Activated B cell treated with CpG ODN at 0.5 μM for 24 hours (primary cell): Measurements from ENCODE around the gene DCC. TPM values are rescaled to one million over a fixed set of nuclear protein-coding genes. Genes with fewer than 3 reads are reported as not detected.

ENCODE experiments used
- ATAC-seq: fragments of 200-7000 bp; cut with Tn5 transposase; one replicate; pipeline ENCODE4 v1.10.0; 2021; ENCODE audit warnings: low read depth, mild to moderate bottlenecking, moderate library complexity
- CTCF ChIA-PET: fragments of 350-600 bp; sonication (Branson Sonifier 250); formaldehyde crosslinking; loops from one replicate; lab custom pipeline; 2021; ENCODE audit warnings: antibody characterized with exemption; lab: Charles Lee
- POLR2A ChIA-PET: fragments of 350-600 bp; sonication (Branson Sonifier 250); formaldehyde crosslinking; loops from one replicate; lab custom pipeline; 2021; ENCODE audit warnings: antibody characterized with exemption; lab: Charles Lee
- DNase-seq: peaks from one replicate; pipeline ENCODE4 v3.0.0; 2022
- H3K27ac Mint-ChIP-seq: one replicate; pipeline ENCODE4 v1.8.0; 2020; ENCODE audit warnings: mixed read lengths
- H3K27me3 Mint-ChIP-seq: one replicate; pipeline ENCODE4 v1.8.0; 2021; ENCODE audit warnings: mixed read lengths
- H3K36me3 Mint-ChIP-seq: one replicate; pipeline ENCODE4 v1.8.0; 2021; ENCODE audit warnings: low read depth, mixed read lengths
- H3K4me1 Mint-ChIP-seq: one replicate; pipeline ENCODE4 v1.8.0; 2021; ENCODE audit warnings: mixed read lengths
- H3K4me3 Mint-ChIP-seq: one replicate; pipeline ENCODE4 v1.8.0; 2020; ENCODE audit warnings: mild to moderate bottlenecking, mixed read lengths
- H3K9me3 Mint-ChIP-seq: one replicate; pipeline ENCODE4 v1.8.0; 2020; ENCODE audit warnings: mixed read lengths
- intact Hi-C: fragments of 100-400 bp; cut with micrococcal nuclease; formaldehyde crosslinking; loops from one replicate; pipeline ENCODE4 v1.15.1; 2024
- total RNA-seq: library from RNA; stranded (reverse); gene quantifications from 2 replicates; pipeline ENCODE4 v1.2.3, GENCODE V29; 2022
- TF ChIP-seq, protein P1 (sequence below): fragments of 200-600 bp; IDR thresholded peaks from one replicate; pipeline ENCODE4 v1.8.0; 2022; ENCODE audit warnings: antibody characterized with exemption, mild to moderate bottlenecking

DCC gene
- total RNA-seq, 1 donor from 2014 or later = not detected

DNA sequence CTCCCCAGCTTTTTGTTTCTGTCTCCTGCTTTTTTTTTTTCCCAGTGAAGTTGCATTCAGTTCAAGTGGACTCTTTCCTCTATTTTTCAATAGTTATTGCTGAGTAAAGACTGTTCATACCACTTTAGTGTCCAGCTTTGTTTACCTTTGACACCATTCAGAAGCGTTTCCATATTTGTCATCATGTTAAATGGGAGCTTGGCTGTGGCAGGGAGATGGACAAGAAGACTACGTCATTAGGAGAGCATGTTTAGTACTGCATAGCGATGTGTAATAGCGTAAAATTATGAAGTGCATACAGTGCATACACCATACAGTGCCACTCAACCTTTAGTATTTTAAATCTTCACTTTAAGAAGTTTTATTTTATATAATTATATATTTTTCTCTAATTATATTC lies 655.9 kb downstream of the DCC start:
- H3K27me3 Mint-ChIP-seq = no peaks in the 10 kb centered on the region
- ATAC-seq (no peak), DNase-seq (no peak)
- H3K9me3 Mint-ChIP-seq = no peaks in the 10 kb centered on the region
- TF ChIP-seq, protein P1, sequence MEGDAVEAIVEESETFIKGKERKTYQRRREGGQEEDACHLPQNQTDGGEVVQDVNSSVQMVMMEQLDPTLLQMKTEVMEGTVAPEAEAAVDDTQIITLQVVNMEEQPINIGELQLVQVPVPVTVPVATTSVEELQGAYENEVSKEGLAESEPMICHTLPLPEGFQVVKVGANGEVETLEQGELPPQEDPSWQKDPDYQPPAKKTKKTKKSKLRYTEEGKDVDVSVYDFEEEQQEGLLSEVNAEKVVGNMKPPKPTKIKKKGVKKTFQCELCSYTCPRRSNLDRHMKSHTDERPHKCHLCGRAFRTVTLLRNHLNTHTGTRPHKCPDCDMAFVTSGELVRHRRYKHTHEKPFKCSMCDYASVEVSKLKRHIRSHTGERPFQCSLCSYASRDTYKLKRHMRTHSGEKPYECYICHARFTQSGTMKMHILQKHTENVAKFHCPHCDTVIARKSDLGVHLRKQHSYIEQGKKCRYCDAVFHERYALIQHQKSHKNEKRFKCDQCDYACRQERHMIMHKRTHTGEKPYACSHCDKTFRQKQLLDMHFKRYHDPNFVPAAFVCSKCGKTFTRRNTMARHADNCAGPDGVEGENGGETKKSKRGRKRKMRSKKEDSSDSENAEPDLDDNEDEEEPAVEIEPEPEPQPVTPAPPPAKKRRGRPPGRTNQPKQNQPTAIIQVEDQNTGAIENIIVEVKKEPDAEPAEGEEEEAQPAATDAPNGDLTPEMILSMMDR = no peak
- intact Hi-C loops = no loop called here
- H3K36me3 Mint-ChIP-seq = no peaks in the 10 kb centered on the region
- CTCF ChIA-PET = no interaction called here
- POLR2A ChIA-PET = no interaction called here
- H3K4me1 Mint-ChIP-seq = no peaks in the 10 kb centered on the region
- no peak overlapping the region for H3K4me3 Mint-ChIP-seq
- H3K27ac Mint-ChIP-seq = no peak overlapping the region

DNA sequence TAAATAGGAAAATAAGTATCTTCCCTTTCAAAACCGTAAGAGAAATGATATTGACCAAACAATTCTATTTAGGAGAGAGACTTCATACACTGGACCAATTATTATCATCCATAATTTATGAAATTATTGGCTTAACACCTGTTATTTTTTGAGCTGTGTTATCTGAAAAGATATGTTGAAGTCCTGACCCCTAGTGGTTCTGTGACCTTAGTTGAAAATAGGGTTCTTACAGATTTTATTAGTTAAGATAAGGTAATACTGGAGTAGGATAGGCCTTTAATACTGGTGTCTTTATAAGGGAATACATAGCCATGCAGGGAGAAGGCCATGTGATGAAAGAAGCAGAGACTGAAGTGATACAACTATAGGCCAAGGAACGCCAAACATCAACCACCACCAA lies 659.6 kb downstream of the DCC start:
- intact Hi-C loops = no loop called here
- TF ChIP-seq, protein P1 = no peak
- H3K36me3 Mint-ChIP-seq = no peaks in the 10 kb centered on the region
- H3K27ac Mint-ChIP-seq = no peak overlapping the region
- no peak for DNase-seq
- H3K9me3 Mint-ChIP-seq = no peaks in the 10 kb centered on the region
- ATAC-seq = no peak
- ChIA-PET POLR2A (no interaction called here), CTCF (no interaction called here)
- no peaks in the 10 kb centered on the region for H3K27me3 Mint-ChIP-seq
- H3K4me1 Mint-ChIP-seq = no peaks in the 10 kb centered on the region
- no peak overlapping the region for H3K4me3 Mint-ChIP-seq

DNA sequence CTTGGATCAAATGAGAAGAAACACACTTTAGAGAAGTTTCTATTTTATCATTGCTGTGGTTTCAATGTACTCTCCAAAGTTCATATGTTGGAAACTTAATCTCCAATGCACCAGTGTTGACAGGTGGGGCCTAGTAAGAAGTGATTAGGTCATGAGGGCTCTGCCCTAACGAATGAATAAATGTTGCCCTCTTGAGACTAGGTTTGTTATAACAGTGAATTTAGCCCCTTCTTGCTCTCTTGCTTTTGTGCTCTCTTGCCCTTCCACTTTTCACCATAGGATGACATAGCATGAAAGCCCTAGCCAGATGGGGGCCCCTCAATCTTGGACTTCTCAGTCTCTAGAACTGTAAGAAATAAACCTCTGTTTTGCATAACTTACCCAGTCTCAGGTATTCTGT lies 664.8 kb downstream of the DCC start:
- CTCF ChIA-PET = no interaction called here
- no peak for DNase-seq
- Mint-ChIP-seq H3K27me3 (no peaks in the 10 kb centered on the region), H3K36me3 (no peaks in the 10 kb centered on the region), H3K4me3 (no peak overlapping the region), H3K9me3 (no peaks in the 10 kb centered on the region), H3K4me1 (no peaks in the 10 kb centered on the region), H3K27ac (no peak overlapping the region)
- POLR2A ChIA-PET = no interaction called here
- TF ChIP-seq, protein P1 = no peak
- intact Hi-C loops = loop anchor here (5.0 kb wide), 1 partner anchor 53 kb away; no protein-coding TSS in a partner anchor
- ATAC-seq = no peak

DNA sequence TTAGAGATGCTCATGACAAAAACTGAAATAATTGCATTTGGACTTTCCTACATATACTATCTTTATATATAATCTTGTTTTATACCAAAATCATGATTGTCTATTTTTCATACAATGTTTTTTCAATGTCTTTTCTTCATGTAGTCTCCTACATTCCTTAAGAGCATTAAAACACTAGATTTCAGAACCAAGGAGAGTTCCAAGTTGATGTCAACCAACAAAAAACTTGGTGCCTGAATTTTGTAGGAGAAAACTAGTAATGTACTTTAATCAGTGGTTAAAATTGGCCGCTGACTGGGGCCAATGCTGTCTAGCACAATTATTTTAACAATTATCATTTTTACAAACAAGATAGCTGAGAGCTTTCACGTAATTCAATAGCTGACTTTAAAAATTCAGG lies 678.8 kb downstream of the DCC start:
- TF ChIP-seq, protein P1 = no peak
- Mint-ChIP-seq H3K27ac (no peak overlapping the region), H3K9me3 (no peaks in the 10 kb centered on the region), H3K4me3 (no peak overlapping the region), H3K4me1 (no peaks in the 10 kb centered on the region), H3K27me3 (no peaks in the 10 kb centered on the region), H3K36me3 (no peaks in the 10 kb centered on the region)
- POLR2A ChIA-PET = no interaction called here
- CTCF ChIA-PET = no interaction called here
- ATAC-seq (no peak), DNase-seq (no peak)
- intact Hi-C loops = no loop called here

DNA sequence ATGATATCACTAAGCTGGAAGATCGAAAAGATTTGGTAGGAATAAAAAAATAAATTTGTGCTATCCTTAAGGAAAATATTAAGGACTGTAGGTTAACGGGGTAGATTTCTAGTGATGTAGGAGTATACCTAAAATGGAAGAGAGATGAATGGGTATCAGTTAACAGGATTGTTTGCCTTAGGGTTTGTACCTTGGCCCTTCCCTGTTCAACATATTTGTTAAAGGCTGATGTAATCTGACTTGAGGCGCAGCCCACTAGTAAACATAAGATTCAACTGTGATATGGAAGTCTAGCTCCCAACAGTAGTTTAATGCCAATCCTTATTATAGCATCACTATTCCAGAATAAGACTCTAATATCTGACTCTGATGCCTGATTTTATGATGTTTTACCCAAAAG lies 685.2 kb downstream of the DCC start:
- no peak for ATAC-seq

More for the DNA sequence above, 685.2 kb downstream of the DCC start:
- intact Hi-C loops = no loop called here
- no peak for DNase-seq
- TF ChIP-seq, protein P1 = no peak
- Mint-ChIP-seq H3K9me3 (no peaks in the 10 kb centered on the region), H3K27me3 (no peaks in the 10 kb centered on the region), H3K36me3 (no peaks in the 10 kb centered on the region), H3K4me3 (no peak overlapping the region), H3K27ac (no peak overlapping the region), H3K4me1 (no peaks in the 10 kb centered on the region)
- CTCF ChIA-PET = no interaction called here
- POLR2A ChIA-PET = no interaction called here
